ENCODE data around the gene DDX56. TPM values are rescaled to one million over a fixed set of nuclear protein-coding genes. Genes with fewer than 3 reads are reported as not detected.

Gene DDX56
- polyA plus RNA-seq, 1 donor from 2014 or later: 52.0 TPM

GRCh38 chr7:44580945-44581878, 7.5 kb upstream of the DDX56 start:
- Mint-ChIP-seq H3K4me3 (peak overlapping the region; percentile 90 to 98 (median 94)), H3K27me3 (no peaks in the 10 kb centered on the region), H3K4me1 (peaks cover 11 to 24% (median 13%) of the 10 kb centered on the region in 3 donors), H3K27ac (peak overlapping the region; percentile 94 to 97 (median 95)), H3K9me3 (no peaks in the 10 kb centered on the region), H3K36me3 (peaks cover 2% of the 10 kb centered on the region)

DNA sequence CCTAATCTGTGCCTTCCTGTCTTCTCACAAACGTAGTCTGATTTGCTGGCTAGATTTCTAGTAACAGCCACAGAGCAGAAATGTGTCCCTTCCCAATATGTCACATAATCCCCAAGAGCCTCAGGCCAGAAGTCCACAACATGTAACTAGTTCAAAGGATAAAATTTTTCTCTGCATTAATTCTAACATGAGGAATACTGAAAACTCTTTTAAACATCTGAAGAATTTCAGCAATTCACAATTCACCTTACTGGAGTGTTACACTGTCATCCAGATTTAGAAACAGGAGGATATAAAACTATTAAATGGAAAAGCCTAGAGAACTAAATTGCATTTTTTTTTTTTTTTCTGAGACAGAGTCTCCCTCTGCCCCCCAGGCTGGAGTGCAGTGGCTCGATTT, 2.5 kb upstream of the DDX56 start:
- H3K27me3 Mint-ChIP-seq: no peaks in the 10 kb centered on the region
- H3K4me1 Mint-ChIP-seq: peaks cover 27 to 31% (median 29%) of the 10 kb centered on the region in 3 donors
- peak overlapping the region in 3 of 4 donors; percentile 27 to 99 (median 67) for H3K4me3 Mint-ChIP-seq
- peak overlapping the region; percentile 45 to 56 (median 48) for H3K27ac Mint-ChIP-seq
- H3K36me3 Mint-ChIP-seq: peaks cover 3% of the 10 kb centered on the region
- H3K9me3 Mint-ChIP-seq: no peaks in the 10 kb centered on the region

DNA sequence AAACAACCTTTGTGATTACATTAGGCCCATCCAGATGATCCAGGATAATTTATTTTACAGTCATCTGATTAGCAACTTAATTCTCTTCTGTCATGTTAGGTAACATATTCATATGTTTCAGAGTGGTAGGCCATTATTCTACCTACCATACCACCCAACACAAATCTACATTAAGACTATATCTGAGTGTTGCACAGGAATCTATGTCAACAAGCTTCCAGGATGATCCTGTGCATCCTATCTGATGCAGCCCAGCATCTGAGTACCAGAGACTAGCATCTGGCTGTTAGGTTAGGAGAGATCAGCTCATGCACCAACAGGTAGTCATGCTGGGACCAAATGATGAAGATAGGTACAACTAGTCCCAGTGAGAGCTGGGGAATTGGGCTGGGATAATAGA, 1.3 kb upstream of the DDX56 start:
- H3K4me3 Mint-ChIP-seq: peak overlapping the region; percentile 90 to 99 (median 98)
- H3K9me3 Mint-ChIP-seq: no peaks in the 10 kb centered on the region
- H3K4me1 Mint-ChIP-seq: peaks cover 21 to 26% (median 21%) of the 10 kb centered on the region in 3 donors
- H3K36me3 Mint-ChIP-seq: peaks cover 3% of the 10 kb centered on the region
- H3K27me3 Mint-ChIP-seq: no peaks in the 10 kb centered on the region
- peak overlapping the region; percentile 87 to 96 (median 96) for H3K27ac Mint-ChIP-seq

GRCh38 chr7:44574287-44574872, 672 bp upstream of the DDX56 start:
- no peaks in the 10 kb centered on the region for H3K9me3 Mint-ChIP-seq
- peak overlapping the region; percentile 90 to 99 (median 98) for H3K4me3 Mint-ChIP-seq
- H3K36me3 Mint-ChIP-seq: peaks cover 1% of the 10 kb centered on the region
- H3K27ac Mint-ChIP-seq: peak overlapping the region; percentile 96 to 99 (median 96)
- H3K27me3 Mint-ChIP-seq: no peaks in the 10 kb centered on the region
- peaks cover 15 to 24% (median 18%) of the 10 kb centered on the region in 3 donors for H3K4me1 Mint-ChIP-seq

GRCh38 chr7:44572771-44573170, 937 bp downstream of the DDX56 start:
- H3K9me3 Mint-ChIP-seq: no peaks in the 10 kb centered on the region
- peak overlapping the region; percentile 90 to 99 (median 98) for H3K4me3 Mint-ChIP-seq
- no peaks in the 10 kb centered on the region for H3K27me3 Mint-ChIP-seq
- peaks cover 10 to 24% (median 18%) of the 10 kb centered on the region in 3 donors for H3K4me1 Mint-ChIP-seq
- H3K36me3 Mint-ChIP-seq: peaks cover 1% of the 10 kb centered on the region
- peak overlapping the region; percentile 96 to 99 (median 96) for H3K27ac Mint-ChIP-seq

- Mint-ChIP-seq H3K4me3 (no peak overlapping the region), H3K4me1 (peaks cover 15 to 18% (median 16%) of the 10 kb centered on the region in 3 donors), H3K27me3 (no peaks in the 10 kb centered on the region), H3K9me3 (no peaks in the 10 kb centered on the region), H3K27ac (no peak overlapping the region), H3K36me3 (peaks cover 1% of the 10 kb centered on the region)
These were observed 3.7 kb downstream of the DDX56 start for GRCh38 chr7:44569959-44570358.

GRCh38 chr7:44568771-44569560, 4.7 kb downstream of the DDX56 start:
- no peaks in the 10 kb centered on the region for H3K9me3 Mint-ChIP-seq
- H3K4me1 Mint-ChIP-seq: peaks cover 9 to 12% (median 12%) of the 10 kb centered on the region in 3 donors
- no peaks in the 10 kb centered on the region for H3K27me3 Mint-ChIP-seq
- H3K4me3 Mint-ChIP-seq: peak overlapping the region in 1 of 4 donors; percentile 54
- no peak overlapping the region for H3K27ac Mint-ChIP-seq
- peaks cover 1% of the 10 kb centered on the region for H3K36me3 Mint-ChIP-seq

DNA sequence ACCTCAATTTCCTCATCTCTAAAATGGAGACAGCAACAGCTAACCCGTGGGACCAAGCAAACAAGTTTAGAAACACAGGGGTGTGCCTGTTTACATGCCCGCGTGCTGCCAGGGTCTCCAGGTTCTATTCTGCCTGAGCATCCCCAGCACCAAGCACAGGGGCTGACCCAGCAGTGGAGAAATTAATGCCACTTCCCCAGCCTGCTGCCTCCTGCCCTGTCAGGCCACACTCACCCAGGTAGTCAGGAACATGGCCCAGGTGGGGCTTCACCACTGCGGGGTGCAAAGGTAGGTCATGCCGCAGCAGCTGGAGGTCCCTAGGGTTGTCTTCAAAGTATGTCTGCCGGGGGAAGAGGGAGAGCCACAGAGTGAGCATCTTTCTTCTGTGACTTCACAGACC, 5.8 kb downstream of the DDX56 start:
- no peaks in the 10 kb centered on the region for H3K9me3 Mint-ChIP-seq
- H3K27me3 Mint-ChIP-seq: no peaks in the 10 kb centered on the region
- H3K4me3 Mint-ChIP-seq: no peak overlapping the region
- peaks cover 6 to 8% (median 6%) of the 10 kb centered on the region in 3 donors for H3K4me1 Mint-ChIP-seq
- H3K27ac Mint-ChIP-seq: no peak overlapping the region
- H3K36me3 Mint-ChIP-seq: peaks cover 1% of the 10 kb centered on the region

- Mint-ChIP-seq H3K4me3 (no peak overlapping the region), H3K27me3 (no peaks in the 10 kb centered on the region), H3K9me3 (no peaks in the 10 kb centered on the region), H3K27ac (peak overlapping the region in 2 of 3 donors; percentile 18 to 88), H3K4me1 (peaks cover 0 to 6% (median 5%) of the 10 kb centered on the region in 3 donors), H3K36me3 (peaks cover 1% of the 10 kb centered on the region)
These were observed 7.0 kb downstream of the DDX56 start for GRCh38 chr7:44566680-44567079.

GRCh38 chr7:44565795-44566559, 7.7 kb downstream of the DDX56 start:
- no peaks in the 10 kb centered on the region for H3K9me3 Mint-ChIP-seq
- H3K27ac Mint-ChIP-seq: peak overlapping the region in 1 of 3 donors; percentile 22
- no peaks in the 10 kb centered on the region for H3K27me3 Mint-ChIP-seq
- H3K4me1 Mint-ChIP-seq: peaks cover 0 to 6% (median 2%) of the 10 kb centered on the region in 3 donors
- no peaks in the 10 kb centered on the region for H3K36me3 Mint-ChIP-seq
- peak overlapping the region in 1 of 4 donors; percentile 61 for H3K4me3 Mint-ChIP-seq

DNA sequence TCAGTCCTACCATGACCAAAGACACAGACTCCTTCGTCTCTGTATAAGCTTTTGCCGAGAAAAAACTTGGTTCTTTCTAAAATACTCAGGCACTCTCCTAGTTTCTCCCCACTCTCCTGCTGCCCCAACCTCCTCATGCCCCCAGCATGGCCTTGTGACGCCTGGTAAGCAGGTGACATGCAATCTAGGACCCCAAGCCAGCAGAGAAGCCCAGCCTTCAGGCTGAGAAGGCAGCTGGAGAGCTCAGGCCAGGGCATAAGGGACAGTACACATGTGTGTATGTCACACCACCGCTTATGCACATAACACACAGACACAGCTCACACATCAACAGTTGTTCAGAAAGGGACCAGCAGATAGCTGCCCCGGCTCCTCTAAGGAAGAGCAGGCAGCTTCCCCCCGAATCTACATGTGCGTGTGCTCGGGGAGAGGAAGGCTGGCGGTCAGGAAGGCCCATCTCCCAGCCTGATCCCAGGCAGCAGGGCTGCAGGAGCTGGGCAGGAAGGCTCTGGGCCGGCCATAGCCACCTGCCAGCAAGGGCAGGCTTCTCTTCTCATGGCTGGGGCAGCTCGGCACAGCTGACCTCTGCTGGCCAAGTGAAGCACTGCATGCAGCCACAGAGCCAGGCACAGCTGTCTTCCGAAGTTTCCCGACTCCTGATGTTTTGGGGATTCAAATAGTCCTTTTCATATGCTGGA, 8.5 kb downstream of the DDX56 start:
- H3K27ac Mint-ChIP-seq: peak overlapping the region in 2 of 3 donors; percentile 22 to 59
- no peaks in the 10 kb centered on the region for H3K27me3 Mint-ChIP-seq
- no peaks in the 10 kb centered on the region for H3K36me3 Mint-ChIP-seq
- no peaks in the 10 kb centered on the region for H3K9me3 Mint-ChIP-seq
- H3K4me1 Mint-ChIP-seq: peaks cover 0 to 6% (median 2%) of the 10 kb centered on the region in 3 donors
- H3K4me3 Mint-ChIP-seq: peak overlapping the region in 1 of 4 donors; percentile 61

GRCh38 chr7:44564606-44565005, 9.1 kb downstream of the DDX56 start:
- no peaks in the 10 kb centered on the region for H3K9me3 Mint-ChIP-seq
- H3K27ac Mint-ChIP-seq: peak overlapping the region in 2 of 3 donors; percentile 9 to 16
- H3K4me1 Mint-ChIP-seq: peaks cover 0 to 6% (median 2%) of the 10 kb centered on the region in 3 donors
- H3K4me3 Mint-ChIP-seq: no peak overlapping the region
- H3K27me3 Mint-ChIP-seq: no peaks in the 10 kb centered on the region
- H3K36me3 Mint-ChIP-seq: no peaks in the 10 kb centered on the region

DNA sequence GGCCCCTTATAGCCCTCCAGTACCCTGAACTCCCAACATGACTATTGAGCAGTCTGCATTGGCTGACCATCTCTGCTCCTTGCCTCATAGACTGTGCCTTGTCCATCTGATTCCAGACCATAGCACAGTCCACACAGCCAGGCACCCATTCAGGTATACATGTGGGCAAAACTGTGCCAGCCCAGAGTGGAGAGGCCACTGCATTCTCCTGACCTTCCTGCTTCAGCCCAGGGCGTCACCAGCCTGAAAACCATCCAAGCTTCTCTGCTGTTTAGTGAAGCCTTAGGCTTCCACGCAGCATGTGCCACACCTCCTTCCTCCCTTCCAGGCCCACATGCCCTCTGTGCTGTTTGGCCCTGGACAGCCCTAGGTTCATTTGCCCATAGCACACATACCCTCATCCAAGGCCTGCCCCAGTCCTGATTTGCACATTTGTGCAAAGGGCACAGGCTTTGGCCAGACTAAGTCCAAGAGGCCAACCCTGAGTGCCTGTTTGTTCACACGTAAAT, 10.5 kb downstream of the DDX56 start:
- Mint-ChIP-seq H3K27me3 (no peaks in the 10 kb centered on the region), H3K27ac (no peak overlapping the region), H3K9me3 (no peaks in the 10 kb centered on the region), H3K36me3 (no peaks in the 10 kb centered on the region), H3K4me1 (peaks cover 0 to 6% (median 2%) of the 10 kb centered on the region in 3 donors), H3K4me3 (no peak overlapping the region)
